K562 (cell line): ENCODE results near the gene MYO1A. TPM values are rescaled to one million over a fixed set of nuclear protein-coding genes. Genes with fewer than 3 reads are reported as not detected.

Experiments used
- ARID3B ChIP-seq: fragments of 250-450 bp; sonication (Bioruptor Pico); IDR thresholded peaks from 2 replicates; pipeline ENCODE4 v1.4.0; 2020; ENCODE audit warnings: borderline replicate concordance
- BDP1 ChIP-seq: IDR thresholded peaks from 3 replicates; pipeline ENCODE4 v1.6.1; 2011; ENCODE audit not compliant: insufficient read length, insufficient read depth
- ETV1 ChIP-seq: fragments of 450-650 bp; conservative IDR thresholded peaks from 2 replicates; pipeline ENCODE4 v1.6.1; 2016; ENCODE audit warnings: missing genetic modification characterization, control low read depth, low read depth, missing compliant biosample characterization
- EZH2 ChIP-seq: IDR thresholded peaks from 2 replicates; pipeline ENCODE4 v1.6.1; 2012; ENCODE audit warnings: low read depth, mild to moderate bottlenecking, inconsistent platforms, low read length, borderline replicate concordance
- FOSL1 ChIP-seq: fragments of 200-800 bp; sonication (Bioruptor generic); conservative IDR thresholded peaks from 2 replicates; pipeline ENCODE4 v1.6.1; 2016; ENCODE audit warnings: missing genetic modification characterization, missing compliant biosample characterization
- KHSRP ChIP-seq: fragments of 450-650 bp; IDR thresholded peaks from 2 replicates; pipeline ENCODE4 v1.6.1; 2017
- MCM7 ChIP-seq, 2 experiments: fragments of 450-650 bp; IDR thresholded peaks; 2 replicates each; pipeline ENCODE4 v1.6.1; 2016 to 2018
- MXI1 ChIP-seq: IDR thresholded peaks from 2 replicates; pipeline ENCODE4 v1.6.1; 2011; ENCODE audit warnings: low read depth, mild to moderate bottlenecking, improper control_type of control experiment, low read length
- NR1H2 ChIP-seq: sonication (generic); formaldehyde crosslinking; IDR thresholded peaks from 2 replicates; pipeline ENCODE4 v1.4.0; 2020; ENCODE audit warnings: mild to moderate bottlenecking, missing genetic modification reagents
- PHF20 ChIP-seq: fragments of 450-650 bp; IDR thresholded peaks from 2 replicates; pipeline ENCODE4 v1.6.1; 2018; ENCODE audit not compliant: partially characterized antibody
- PTTG1 ChIP-seq: fragments of 450-650 bp; IDR thresholded peaks from 2 replicates; pipeline ENCODE4 v1.6.1; 2016; ENCODE audit warnings: low read depth, mild to moderate bottlenecking, missing genetic modification characterization, missing compliant biosample characterization
- RBBP5 ChIP-seq: fragments of 200-600 bp; sonication (generic); IDR thresholded peaks from 2 replicates; pipeline ENCODE4 v1.6.1; 2012; ENCODE audit warnings: borderline replicate concordance, mild to moderate bottlenecking, low read length, control low read depth, inconsistent platforms; ENCODE audit not compliant: insufficient read depth, poor library complexity, severe bottlenecking
- RREB1 ChIP-seq: fragments of 250-450 bp; sonication (Bioruptor Pico); IDR thresholded peaks from 2 replicates; pipeline ENCODE4 v1.4.0; 2020
- RUNX1 ChIP-seq: sonication (generic); IDR thresholded peaks from 2 replicates; pipeline ENCODE4 v1.6.1; 2016; ENCODE audit warnings: antibody characterized with exemption, low read depth
- TCF3 ChIP-seq: sonication (generic); formaldehyde crosslinking; IDR thresholded peaks from 2 replicates; pipeline ENCODE4 v1.4.0; 2020; ENCODE audit warnings: mild to moderate bottlenecking, missing genetic modification reagents
- TSHZ1 ChIP-seq: fragments of 250-450 bp; sonication (Bioruptor Pico); IDR thresholded peaks from 2 replicates; pipeline ENCODE4 v1.4.0; 2020; ENCODE audit warnings: mild to moderate bottlenecking, moderate library complexity
- ZFP30 ChIP-seq: fragments of 250-450 bp; sonication (Bioruptor Pico); IDR thresholded peaks from 2 replicates; pipeline ENCODE4 v1.8.0; 2022; ENCODE audit warnings: moderate library complexity, mild to moderate bottlenecking, inconsistent platforms, borderline replicate concordance
- ZNF274 ChIP-seq: IDR thresholded peaks from 2 replicates; pipeline ENCODE4 v1.6.1; 2011; ENCODE audit warnings: low read depth, mild to moderate bottlenecking, low read length, moderate library complexity, borderline replicate concordance
- polyA plus RNA-seq, 8 experiments: library from polyadenylated mRNA; depleted of rRNA in 4 of 8; stranded (reverse) in 5 of 8; unstranded in 3 of 8; fragments of >200 nt; fragmentation: Nextera tagmentation in 2 of 8; fragmentation: Illumina TruSeq in 1 of 8; extraction: Ambion mirVana in 2 of 8; extraction: Trizol in 1 of 8; gene quantifications; 2 replicates each; pipeline versions ENCODE4 v1.2.1 to v1.2.3, GENCODE V29; 2011 to 2014; ENCODE audit warnings: inconsistent platforms in 1 of 8, missing spikeins in 1 of 8
- total RNA-seq, 7 experiments: library from RNA; depleted of rRNA in 6 of 7; stranded (reverse); fragments of >200 nt in 6 of 7; fragmentation: Illumina TruSeq in 2 of 7; extraction: Trizol in 2 of 7; gene quantifications; 2 replicates each; pipeline versions ENCODE4 v1.2.1 to v1.2.3, GENCODE V29; 2011 to 2021; ENCODE audit warnings: low replicate concordance in 1 of 7

Gene MYO1A
- total and polyA plus RNA-seq, 9 of the 15 experiments (the other 6 are each of a cell fraction or from before 2014, with no cell fraction given), result 0.03 to 0.29 (median 0.14) TPM; not detected in 2

- TF ChIP-seq RREB1 (CRISPR knock-in tag) (no peak), PHF20 (no peak), MCM7 (IDR thresholded peaks at IDR 0.05) (no peak), ETV1 (tag) (0 out of 2 replicates have a peak, but pooled peaks have one; percentile 1), BDP1 (no peak), MXI1 (no peak), PTTG1 (tag) (no peak), ARID3B (CRISPR knock-in tag) (no peak), RBBP5 (peak; percentile 8), NR1H2 (CRISPR knock-in tag) (no peak), RUNX1 (no peak), KHSRP (no peak), ZNF274 (no peak), ZFP30 (CRISPR knock-in tag) (no peak), TCF3 (CRISPR knock-in tag) (no peak), FOSL1 (tag) (no peak; the same call in 1 of the 2 replicates), EZH2 (no peak), TSHZ1 (CRISPR knock-in tag) (no peak)
These were observed 36.6 kb upstream of the MYO1A start (continued) for GRCh38 chr12:57086493-57087009.
